ENCODE measurements around the gene SLC35C1. TPM values are rescaled to one million over a fixed set of nuclear protein-coding genes. Genes with fewer than 3 reads are reported as not detected.

The SLC35C1 gene
- 23.5 and 28.2 TPM in 2 replicates for total RNA-seq

GRCh38 chr11:45804761-45805304 is at the start of gene SLC35C1:
SLC35C1 (plus strand) TSS chr11:45805149; CDS start chr11:45805802, 653 bp downstream.

GRCh38 chr11:45846974-45847910 is 42.3 kb downstream of the SLC35C1 start, which contains the start of gene CRY2:
CRY2 (plus strand) TSS chr11:45847475; CDS start chr11:45847491, 16 bp downstream.

Other genes with a start within 250 kb of the SLC35C1 start
- 0.33 and 0.63 TPM in 2 replicates for gene CHST1, start 139.5 kb upstream of the SLC35C1 start, total RNA-seq
- 5.7 and 14.2 TPM in 2 replicates for gene CRY2, start 42.3 kb downstream of the SLC35C1 start, total RNA-seq
- gene MAPK8IP1, start 80.5 kb downstream of the SLC35C1 start, total RNA-seq = 11.3 and 13.9 TPM in 2 replicates
- 2.7 TPM in 1 of 2 replicates, not detected in the other for gene FREY1, start 102.1 kb downstream of the SLC35C1 start, total RNA-seq
- gene PEX16, start 112.7 kb downstream of the SLC35C1 start, total RNA-seq = 25.1 and 34.6 TPM in 2 replicates
- gene LARGE2, start 117.5 kb downstream of the SLC35C1 start, total RNA-seq = under 0.01 and 0.25 TPM in 2 replicates